Suprapubic skin (tissue), 3 donors: Measurements from ENCODE around the gene STXBP3.

ENCODE experiments used
- CTCF ChIP-seq, 2 donors: fragments of 200-600 bp in 1 of 2; fragments of 450-650 bp in 1 of 2; sonication (generic) in 1 of 2; IDR thresholded peaks; one replicate each; pipeline ENCODE4 v1.5.1; 2016 to 2019; ENCODE audit warnings: antibody characterized with exemption in 2 of 2, mild to moderate bottlenecking in 1 of 2, moderate library complexity in 1 of 2
- EP300 ChIP-seq: sonication (generic); formaldehyde crosslinking; IDR thresholded peaks from one replicate; pipeline ENCODE4 v1.6.1; 2017; ENCODE audit warnings: antibody characterized with exemption
- POLR2A ChIP-seq, 2 donors: fragments of 450-650 bp; IDR thresholded peaks; one replicate each; pipeline ENCODE4 v1.6.1; 2017; ENCODE audit warnings: antibody characterized with exemption in 2 of 2, mild to moderate bottlenecking in 2 of 2, moderate library complexity in 2 of 2

GRCh38 chr1:108717774-108718316 lies 28.6 kb upstream of the STXBP3 start:
- TF ChIP-seq CTCF (IDR thresholded peaks at IDR 0.05), result no peak
- TF ChIP-seq POLR2A (IDR thresholded peaks at IDR 0.05), result no peak
- TF ChIP-seq EP300, result no peak
